ENCODE data around the gene RIOK3.

The RIOK3 gene

GRCh38 chr18:23531912-23532311, 78.8 kb downstream of the RIOK3 start:
- no peaks in the 10 kb centered on the region for H3K9me3 ChIP-seq (ENCODE audit: control insufficient read depth, insufficient read depth, low read length)
- no peak overlapping the region for H3K27ac ChIP-seq (ENCODE audit: low read depth, low read length)
- H3K9ac ChIP-seq (ENCODE audit: low read depth, low read length): no peak overlapping the region
- H3K4me3 ChIP-seq (ENCODE audit: low read depth, low read length): no peak overlapping the region
- no peaks in the 10 kb centered on the region for H3K27me3 ChIP-seq (ENCODE audit: control insufficient read depth, insufficient read depth, low read length)
- no peaks in the 10 kb centered on the region for H3K4me1 ChIP-seq (ENCODE audit: control insufficient read depth, insufficient read depth, low read length)
- H3K36me3 ChIP-seq (ENCODE audit: control insufficient read depth, insufficient read depth, low read length): peaks cover 99% of the 10 kb centered on the region

All from HUES48 (cell line).